MM.1S (cell line): ENCODE data around the gene ECE1.
"Not testable (repeated sequence)": the region's sequence is repeated elsewhere in the genome, so short reads cannot be mapped to it uniquely, and the experiment has no call there.

ENCODE experiments used
- CTCF ChIP-seq: fragments of 300-600 bp; sonication (generic); IDR thresholded peaks from 2 replicates; pipeline ENCODE4 v1.5.1; 2016; ENCODE audit warnings: antibody characterized with exemption, low read length, mixed read lengths
- EZH2phosphoT487 ChIP-seq: fragments of 300-600 bp; sonication (generic); IDR thresholded peaks from 2 replicates; pipeline ENCODE4 v1.6.1; 2018; ENCODE audit warnings: antibody characterized with exemption, low read length

GRCh38 chr1:21282020-21282419 lies 8.2 kb downstream of the ECE1 start:
- not testable (repeated sequence) for TF ChIP-seq EZH2phosphoT487, CTCF
